AG20443 (cell line): Measurements from ENCODE around the gene RUNX1.
"Not testable (repeated sequence)": the region's sequence is repeated elsewhere in the genome, so short reads cannot be mapped to it uniquely, and the experiment has no call there.

Source experiments
- DNase-seq: peaks from one replicate; pipeline ENCODE4 v3.0.0; 2012; ENCODE audit warnings: low spot score, mixed read lengths

The RUNX1 gene

GRCh38 chr21:35016517-35017188, 32.4 kb downstream of the RUNX1 start:
- no peak for DNase-seq

- DNase-seq = no peak
These were observed 33.0 kb downstream of the RUNX1 start for GRCh38 chr21:35016071-35016470.

- DNase-seq = no peak
These were observed 33.6 kb downstream of the RUNX1 start for GRCh38 chr21:35015435-35016024.

- no peak for DNase-seq
These were observed 34.6 kb downstream of the RUNX1 start for GRCh38 chr21:35014302-35015041.

GRCh38 chr21:35011681-35012080, 37.4 kb downstream of the RUNX1 start:
- DNase-seq = no peak

GRCh38 chr21:35010447-35010846, 38.7 kb downstream of the RUNX1 start:
- no peak for DNase-seq

GRCh38 chr21:35007348-35007747, 41.8 kb downstream of the RUNX1 start:
- DNase-seq = no peak

GRCh38 chr21:35006771-35007170, 42.3 kb downstream of the RUNX1 start:
- no peak for DNase-seq

GRCh38 chr21:35006248-35006647, 42.9 kb downstream of the RUNX1 start:
- DNase-seq = no peak

GRCh38 chr21:35005560-35006224, 43.4 kb downstream of the RUNX1 start:
- no peak for DNase-seq

GRCh38 chr21:35005077-35005476, 44.0 kb downstream of the RUNX1 start:
- no peak for DNase-seq

- DNase-seq = no peak
These were observed 44.8 kb downstream of the RUNX1 start for GRCh38 chr21:35004314-35004713.

GRCh38 chr21:35002879-35003722, 46.0 kb downstream of the RUNX1 start:
- peak; percentile 49 for DNase-seq

GRCh38 chr21:34999397-34999941, 49.6 kb downstream of the RUNX1 start:
- DNase-seq = no peak

- DNase-seq = no peak
These were observed 50.9 kb downstream of the RUNX1 start for GRCh38 chr21:34998176-34998575.

GRCh38 chr21:34997294-34997693, 51.8 kb downstream of the RUNX1 start:
- no peak for DNase-seq

GRCh38 chr21:34996304-34997101, 52.6 kb downstream of the RUNX1 start:
- DNase-seq = peak; percentile 62

GRCh38 chr21:34995979-34996303, 53.2 kb downstream of the RUNX1 start:
- DNase-seq = no peak

GRCh38 chr21:34994766-34995631, 54.1 kb downstream of the RUNX1 start:
- DNase-seq = peak; percentile 21

- not testable (repeated sequence) for DNase-seq
These were observed 55.6 kb downstream of the RUNX1 start for GRCh38 chr21:34993521-34993921.
